ENCODE results near the gene RBM28.

RBM28 gene

DNA sequence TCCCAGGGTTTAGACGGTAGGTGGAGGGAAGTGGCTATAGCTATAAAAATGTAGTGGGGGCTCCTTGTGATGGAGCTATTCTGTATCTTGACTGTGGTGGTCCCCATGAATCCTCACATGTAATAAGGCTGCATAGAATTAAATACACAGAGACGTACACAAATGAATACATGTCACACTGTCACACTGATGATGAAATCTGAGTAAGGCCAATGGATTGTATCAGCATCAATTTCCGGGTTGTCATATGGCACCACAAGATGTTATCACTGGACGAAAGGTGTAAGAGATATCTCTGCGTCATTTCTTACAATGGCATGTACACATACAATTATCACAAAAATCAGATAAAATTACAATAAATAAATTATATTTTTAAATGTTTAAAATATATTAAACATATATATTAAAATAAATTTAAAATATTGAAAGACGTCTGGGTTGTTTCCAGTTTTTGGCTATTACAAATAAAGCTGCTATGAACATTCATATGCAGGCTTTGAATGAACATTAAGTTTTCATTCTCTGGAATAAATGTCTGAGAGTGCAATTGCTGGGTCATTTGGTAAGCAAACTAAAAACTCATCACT, 64.5 kb downstream of the RBM28 start (continued):
- TF ChIP-seq ZNF629 (tag by site-specific recombination; IDR thresholded peaks at IDR 0.05) (no peak), ZNF792 (tag by site-specific recombination; IDR thresholded peaks at IDR 0.05) (no peak), ZNF747 (tag by site-specific recombination; IDR thresholded peaks at IDR 0.05) (no peak), ZNF211 (tag by site-specific recombination; IDR thresholded peaks at IDR 0.05; ENCODE audit: low read depth) (no peak)
- TF ChIP-seq, protein P1, sequence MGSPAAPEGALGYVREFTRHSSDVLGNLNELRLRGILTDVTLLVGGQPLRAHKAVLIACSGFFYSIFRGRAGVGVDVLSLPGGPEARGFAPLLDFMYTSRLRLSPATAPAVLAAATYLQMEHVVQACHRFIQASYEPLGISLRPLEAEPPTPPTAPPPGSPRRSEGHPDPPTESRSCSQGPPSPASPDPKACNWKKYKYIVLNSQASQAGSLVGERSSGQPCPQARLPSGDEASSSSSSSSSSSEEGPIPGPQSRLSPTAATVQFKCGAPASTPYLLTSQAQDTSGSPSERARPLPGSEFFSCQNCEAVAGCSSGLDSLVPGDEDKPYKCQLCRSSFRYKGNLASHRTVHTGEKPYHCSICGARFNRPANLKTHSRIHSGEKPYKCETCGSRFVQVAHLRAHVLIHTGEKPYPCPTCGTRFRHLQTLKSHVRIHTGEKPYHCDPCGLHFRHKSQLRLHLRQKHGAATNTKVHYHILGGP (tag by site-specific recombination; IDR thresholded peaks at IDR 0.05): no peak

GRCh38 chr7:128278366-128278765, 65.3 kb downstream of the RBM28 start:
- no peak overlapping the region for H3K4me3 ChIP-seq (ENCODE audit: low read depth, low read length)
- no peaks in the 10 kb centered on the region for H3K4me1 ChIP-seq (ENCODE audit: control insufficient read depth, insufficient read depth, low read length)
- no peak overlapping the region for H3K27ac ChIP-seq (ENCODE audit: extremely low read depth, low read depth, low read length)
- POLR2A ChIA-PET: no interaction called here
- CTCF ChIA-PET: interaction anchor here (0.8 kb wide), 1 partner anchor 69 kb away, joined by 4 read pairs; no protein-coding TSS in a partner anchor
- H3K9me3 ChIP-seq (ENCODE audit: control insufficient read depth, insufficient read depth, low read depth, low read length): no peaks in the 10 kb centered on the region
- no peaks in the 10 kb centered on the region for H3K36me3 ChIP-seq (ENCODE audit: control insufficient read depth in 2 of 2, insufficient read depth in 1 of 2, low read length in 2 of 2)
- TF ChIP-seq ZNF426 (tag by site-specific recombination; IDR thresholded peaks at IDR 0.05): no peak
- no peak for TF ChIP-seq ZNF138 (tag by site-specific recombination; IDR thresholded peaks at IDR 0.05; ENCODE audit: borderline replicate concordance)
- TF ChIP-seq, protein P2, sequence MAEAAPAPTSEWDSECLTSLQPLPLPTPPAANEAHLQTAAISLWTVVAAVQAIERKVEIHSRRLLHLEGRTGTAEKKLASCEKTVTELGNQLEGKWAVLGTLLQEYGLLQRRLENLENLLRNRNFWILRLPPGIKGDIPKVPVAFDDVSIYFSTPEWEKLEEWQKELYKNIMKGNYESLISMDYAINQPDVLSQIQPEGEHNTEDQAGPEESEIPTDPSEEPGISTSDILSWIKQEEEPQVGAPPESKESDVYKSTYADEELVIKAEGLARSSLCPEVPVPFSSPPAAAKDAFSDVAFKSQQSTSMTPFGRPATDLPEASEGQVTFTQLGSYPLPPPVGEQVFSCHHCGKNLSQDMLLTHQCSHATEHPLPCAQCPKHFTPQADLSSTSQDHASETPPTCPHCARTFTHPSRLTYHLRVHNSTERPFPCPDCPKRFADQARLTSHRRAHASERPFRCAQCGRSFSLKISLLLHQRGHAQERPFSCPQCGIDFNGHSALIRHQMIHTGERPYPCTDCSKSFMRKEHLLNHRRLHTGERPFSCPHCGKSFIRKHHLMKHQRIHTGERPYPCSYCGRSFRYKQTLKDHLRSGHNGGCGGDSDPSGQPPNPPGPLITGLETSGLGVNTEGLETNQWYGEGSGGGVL (tag by site-specific recombination; IDR thresholded peaks at IDR 0.05): no peak
- no peak for TF ChIP-seq ZNF274 (IDR thresholded peaks at IDR 0.05; ENCODE audit: low read length)
- TF ChIP-seq ZNF274 (tag by site-specific recombination; IDR thresholded peaks at IDR 0.05; ENCODE audit: borderline replicate concordance): no peak

GRCh38 chr7:128275681-128276080, 68.0 kb downstream of the RBM28 start:
- ChIA-PET POLR2A (no interaction called here), CTCF (no interaction called here)
- Histone ChIP-seq H3K36me3 (ENCODE audit: control insufficient read depth in 2 of 2, insufficient read depth in 1 of 2, low read length in 2 of 2) (no peaks in the 10 kb centered on the region), H3K4me1 (ENCODE audit: control insufficient read depth, insufficient read depth, low read length) (no peaks in the 10 kb centered on the region), H3K9me3 (ENCODE audit: control insufficient read depth, insufficient read depth, low read depth, low read length) (no peaks in the 10 kb centered on the region), H3K4me3 (ENCODE audit: low read depth, low read length) (no peak overlapping the region), H3K27ac (ENCODE audit: extremely low read depth, low read depth, low read length) (no peak overlapping the region)
- peak; percentile 43; the same call in 1 of the 2 replicates for TF ChIP-seq ZFHX2 (tag by site-specific recombination; conservative IDR thresholded peaks at IDR 0.05)
- TF ChIP-seq ZNF19 (tag by site-specific recombination; IDR thresholded peaks at IDR 0.05; ENCODE audit: low read depth): no peak

DNA sequence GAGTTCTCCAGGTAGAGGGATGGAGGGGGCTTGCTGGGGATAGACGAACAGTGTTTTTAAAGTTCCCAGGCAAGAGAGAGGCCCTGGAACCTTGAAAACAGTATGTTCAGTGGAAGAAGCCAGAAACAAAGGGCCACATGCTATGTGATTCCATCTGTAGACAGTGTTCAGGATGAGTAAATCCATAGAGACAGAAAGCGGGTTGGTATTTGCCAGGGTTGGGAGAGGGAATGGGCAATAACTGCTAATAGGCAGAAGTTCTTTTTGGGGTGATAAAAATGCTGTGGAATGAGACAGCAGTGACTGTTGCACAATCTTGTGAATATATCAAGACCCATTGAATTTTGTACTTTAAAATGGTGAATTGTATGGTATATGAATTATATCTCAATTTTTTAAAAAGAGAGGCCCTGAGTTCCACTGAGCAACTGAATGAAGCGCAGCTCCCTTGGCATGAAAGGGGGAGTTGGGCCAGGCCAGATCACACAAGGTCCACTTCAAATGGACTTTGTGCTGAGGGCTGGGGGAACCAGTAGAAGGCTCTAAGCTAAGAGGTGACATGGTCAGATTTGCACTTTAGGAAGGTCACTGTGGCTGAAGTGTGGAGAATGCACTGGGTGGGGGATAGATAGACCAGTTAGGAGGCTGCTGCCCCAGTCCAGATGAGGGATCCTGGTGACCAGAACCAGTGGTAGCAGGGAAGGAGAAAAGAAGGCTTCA, 68.7 kb downstream of the RBM28 start:
- TF ChIP-seq ZNF560 (tag by site-specific recombination; IDR thresholded peaks at IDR 0.05; ENCODE audit: borderline replicate concordance) (no peak), KLF1 (tag by site-specific recombination; IDR thresholded peaks at IDR 0.05) (no peak), ZNF211 (tag by site-specific recombination; IDR thresholded peaks at IDR 0.05; ENCODE audit: low read depth) (no peak), ZXDB (tag by site-specific recombination; IDR thresholded peaks at IDR 0.05) (no peak), PRDM1 (tag by site-specific recombination; IDR thresholded peaks at IDR 0.05) (no peak), BCL11B (tag by site-specific recombination; IDR thresholded peaks at IDR 0.05; ENCODE audit: low read depth) (no peak), EGR2 (tag by site-specific recombination; IDR thresholded peaks at IDR 0.05; ENCODE audit: low read depth) (no peak), GLI4 (tag by site-specific recombination; IDR thresholded peaks at IDR 0.05) (no peak), ZNF2 (tag by site-specific recombination; IDR thresholded peaks at IDR 0.05) (no peak), ZNF48 (tag by site-specific recombination; IDR thresholded peaks at IDR 0.05) (no peak)
- TF ChIP-seq, protein P3, sequence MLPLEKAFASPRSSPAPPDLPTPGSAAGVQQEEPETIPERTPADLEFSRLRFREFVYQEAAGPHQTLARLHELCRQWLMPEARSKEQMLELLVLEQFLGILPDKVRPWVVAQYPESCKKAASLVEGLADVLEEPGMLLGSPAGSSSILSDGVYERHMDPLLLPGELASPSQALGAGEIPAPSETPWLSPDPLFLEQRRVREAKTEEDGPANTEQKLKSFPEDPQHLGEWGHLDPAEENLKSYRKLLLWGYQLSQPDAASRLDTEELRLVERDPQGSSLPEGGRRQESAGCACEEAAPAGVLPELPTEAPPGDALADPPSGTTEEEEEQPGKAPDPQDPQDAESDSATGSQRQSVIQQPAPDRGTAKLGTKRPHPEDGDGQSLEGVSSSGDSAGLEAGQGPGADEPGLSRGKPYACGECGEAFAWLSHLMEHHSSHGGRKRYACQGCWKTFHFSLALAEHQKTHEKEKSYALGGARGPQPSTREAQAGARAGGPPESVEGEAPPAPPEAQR (tag by site-specific recombination; IDR thresholded peaks at IDR 0.05): no peak
- TF ChIP-seq, protein P4, sequence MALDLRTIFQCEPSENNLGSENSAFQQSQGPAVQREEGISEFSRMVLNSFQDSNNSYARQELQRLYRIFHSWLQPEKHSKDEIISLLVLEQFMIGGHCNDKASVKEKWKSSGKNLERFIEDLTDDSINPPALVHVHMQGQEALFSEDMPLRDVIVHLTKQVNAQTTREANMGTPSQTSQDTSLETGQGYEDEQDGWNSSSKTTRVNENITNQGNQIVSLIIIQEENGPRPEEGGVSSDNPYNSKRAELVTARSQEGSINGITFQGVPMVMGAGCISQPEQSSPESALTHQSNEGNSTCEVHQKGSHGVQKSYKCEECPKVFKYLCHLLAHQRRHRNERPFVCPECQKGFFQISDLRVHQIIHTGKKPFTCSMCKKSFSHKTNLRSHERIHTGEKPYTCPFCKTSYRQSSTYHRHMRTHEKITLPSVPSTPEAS (tag by site-specific recombination; IDR thresholded peaks at IDR 0.05): no peak
- ChIA-PET CTCF (no interaction called here), POLR2A (no interaction called here)
- H3K9me3 ChIP-seq (ENCODE audit: control insufficient read depth, insufficient read depth, low read depth, low read length): no peaks in the 10 kb centered on the region
- H3K4me3 ChIP-seq (ENCODE audit: low read depth, low read length): no peak overlapping the region
- no peaks in the 10 kb centered on the region for H3K4me1 ChIP-seq (ENCODE audit: control insufficient read depth, insufficient read depth, low read length)
- no peak overlapping the region for H3K27ac ChIP-seq (ENCODE audit: extremely low read depth, low read depth, low read length)
- H3K36me3 ChIP-seq (ENCODE audit: control insufficient read depth in 2 of 2, insufficient read depth in 1 of 2, low read length in 2 of 2): no peaks in the 10 kb centered on the region

Measured in HEK293 (cell line).